MCF 10A (cell line): Measurements from ENCODE around the gene ABHD10. TPM values are rescaled to one million over a fixed set of nuclear protein-coding genes. Genes with fewer than 3 reads are reported as not detected.

ENCODE experiments used
- BruUV-seq: library from RNA; stranded (reverse); fragments of 400-500 nt; replicated peaks from 2 replicates; lab custom pipeline; 2021; lab: Mats Ljungman, UMichigan
- CTCF ChIA-PET: fragments of 300-600 bp; sonication (Branson Sonifier 250); formaldehyde crosslinking; extraction: SDS; loops from one replicate; lab custom pipeline; 2021; ENCODE audit warnings: antibody characterized with exemption, inconsistent platforms; lab: Yijun Ruan, JAX
- POLR2A ChIA-PET: fragments of 300-600, 350-650 bp; sonication (Branson Sonifier 250); formaldehyde crosslinking; extraction: SDS; loops from one replicate; lab custom pipeline; 2020; ENCODE audit warnings: antibody characterized with exemption, inconsistent platforms; lab: Yijun Ruan, JAX
- DNase-seq: peaks from one replicate; pipeline ENCODE4 v3.0.0-alpha.2; 2018; ENCODE audit not compliant: unreplicated experiment
- H3K27ac Mint-ChIP-seq: one replicate; pipeline ENCODE4 v1.8.0; 2022; ENCODE audit warnings: mild to moderate bottlenecking, low read depth, mixed read lengths; ENCODE audit not compliant: unreplicated experiment
- H3K27me3 Mint-ChIP-seq: one replicate; pipeline ENCODE4 v1.8.0; 2022; ENCODE audit warnings: mixed read lengths; ENCODE audit not compliant: insufficient read depth, unreplicated experiment
- H3K36me3 Mint-ChIP-seq: one replicate; pipeline ENCODE4 v1.8.0; 2022; ENCODE audit warnings: mild to moderate bottlenecking, moderate library complexity, mixed read lengths; ENCODE audit not compliant: insufficient read depth, unreplicated experiment
- H3K4me1 Mint-ChIP-seq: one replicate; pipeline ENCODE4 v1.8.0; 2022; ENCODE audit warnings: mixed read lengths; ENCODE audit not compliant: insufficient read depth, unreplicated experiment
- H3K4me3 Mint-ChIP-seq: one replicate; pipeline ENCODE4 v1.8.0; 2022; ENCODE audit warnings: mild to moderate bottlenecking, moderate library complexity, mixed read lengths; ENCODE audit not compliant: unreplicated experiment
- H3K9me3 Mint-ChIP-seq: one replicate; pipeline ENCODE4 v1.8.0; 2022; ENCODE audit warnings: mixed read lengths; ENCODE audit not compliant: unreplicated experiment
- CTCF ChIP-seq: fragments of 200-600 bp; IDR thresholded peaks from one replicate; pipeline ENCODE4 v1.8.0; 2022; ENCODE audit warnings: antibody characterized with exemption, mild to moderate bottlenecking; ENCODE audit not compliant: unreplicated experiment
- intact Hi-C: fragments of 100-400 bp; cut with micrococcal nuclease; formaldehyde crosslinking; loops from 2 replicates; pipeline ENCODE4 v1.14.1; 2022
- total RNA-seq: library from RNA; stranded (reverse); gene quantifications from 2 replicates; pipeline ENCODE4 v1.2.3, GENCODE V29; 2022

ABHD10 gene
- total RNA-seq, 1 experiment from 2014 or later, result 34.1 TPM

- no peak for TF ChIP-seq CTCF
- Mint-ChIP-seq H3K36me3 (no peaks in the 10 kb centered on the region), H3K4me3 (no peak overlapping the region), H3K4me1 (peaks cover 9% of the 10 kb centered on the region), H3K27ac (no peak overlapping the region), H3K9me3 (no peaks in the 10 kb centered on the region), H3K27me3 (no peaks in the 10 kb centered on the region)
- BruUV-seq, result no TSS peak
- ChIA-PET POLR2A (interaction anchor here (1.1 to 1.6 kb wide), 2 partner anchors 13 to 25 kb away, joined by 3 to 6 read pairs; partner anchors contain the start of gene ABHD10), CTCF (interaction anchor here (0.6 to 7.0 kb wide), 4 partner anchors 9 to 307 kb away, joined by 3 to 43 read pairs (median 21); no protein-coding TSS in a partner anchor)
- intact Hi-C loops, result no loop called here
- DNase-seq, result no peak
These were observed 24.7 kb downstream of the ABHD10 start for GRCh38 chr3:112003321-112004080.

DNA sequence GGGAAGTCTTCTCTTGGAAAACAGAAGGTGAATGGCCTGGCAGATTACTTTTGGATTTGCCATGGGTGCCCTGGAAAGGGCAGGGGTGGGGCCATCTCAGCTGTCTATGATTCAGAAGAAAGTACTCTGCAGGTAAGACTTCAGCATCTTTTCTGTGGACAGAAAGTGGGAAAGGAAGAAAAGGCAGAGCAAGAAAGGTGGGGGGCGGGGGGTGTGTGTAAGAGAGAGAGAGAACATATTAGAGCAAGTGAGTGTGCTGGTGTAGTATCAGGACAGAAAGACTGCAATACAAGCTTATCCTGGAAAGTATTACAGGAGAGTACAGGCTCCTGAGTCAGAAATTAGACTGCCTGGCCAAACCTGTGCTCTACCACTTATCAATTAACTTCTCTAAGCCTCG, 25.4 kb downstream of the ABHD10 start:
- no TSS peak for BruUV-seq
- Mint-ChIP-seq H3K4me3 (no peak overlapping the region), H3K4me1 (peaks cover 9% of the 10 kb centered on the region), H3K27me3 (no peaks in the 10 kb centered on the region), H3K9me3 (no peaks in the 10 kb centered on the region), H3K27ac (no peak overlapping the region), H3K36me3 (no peaks in the 10 kb centered on the region)
- CTCF ChIA-PET, result interaction anchor here (0.6 to 7.0 kb wide), 5 partner anchors 9 to 307 kb away, joined by 3 to 43 read pairs (median 11); no protein-coding TSS in a partner anchor
- DNase-seq, result no peak
- intact Hi-C loops, result no loop called here
- no peak for TF ChIP-seq CTCF
- POLR2A ChIA-PET, result interaction anchor here (1.1 to 1.6 kb wide), 2 partner anchors 13 to 25 kb away, joined by 3 to 6 read pairs; partner anchors contain the start of gene ABHD10

DNA sequence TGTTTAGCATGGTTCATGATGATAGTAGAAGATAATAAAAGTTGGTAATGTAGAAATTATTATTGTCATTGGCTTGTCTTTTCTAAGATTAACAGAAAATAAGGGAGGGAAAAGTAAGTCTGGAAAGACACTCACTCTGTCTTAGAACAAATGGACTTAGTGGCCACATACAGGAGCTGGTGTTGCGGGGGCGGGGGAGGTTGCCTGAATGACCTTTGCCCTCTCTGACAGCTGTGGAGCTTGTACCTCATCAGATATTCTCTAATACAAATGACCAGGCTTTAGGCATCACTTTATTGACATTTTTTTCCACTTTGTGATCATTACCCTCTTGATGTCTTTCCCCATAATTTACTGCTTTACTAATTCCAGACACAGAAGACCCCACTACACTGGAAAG, 25.8 kb downstream of the ABHD10 start:
- Mint-ChIP-seq H3K4me3 (no peak overlapping the region), H3K36me3 (no peaks in the 10 kb centered on the region), H3K9me3 (no peaks in the 10 kb centered on the region), H3K27me3 (no peaks in the 10 kb centered on the region), H3K27ac (no peak overlapping the region), H3K4me1 (peaks cover 9% of the 10 kb centered on the region)
- BruUV-seq, result no TSS peak
- CTCF ChIA-PET, result interaction anchor here (1.0 to 7.0 kb wide), 2 partner anchors 8 to 15 kb away, joined by 4 to 43 read pairs; no protein-coding TSS in a partner anchor
- intact Hi-C loops, result no loop called here
- no peak for DNase-seq
- TF ChIP-seq CTCF, result no peak
- POLR2A ChIA-PET, result interaction anchor here (1.6 kb wide), 1 partner anchor 12 kb away, joined by 6 read pairs; no protein-coding TSS in a partner anchor

DNA sequence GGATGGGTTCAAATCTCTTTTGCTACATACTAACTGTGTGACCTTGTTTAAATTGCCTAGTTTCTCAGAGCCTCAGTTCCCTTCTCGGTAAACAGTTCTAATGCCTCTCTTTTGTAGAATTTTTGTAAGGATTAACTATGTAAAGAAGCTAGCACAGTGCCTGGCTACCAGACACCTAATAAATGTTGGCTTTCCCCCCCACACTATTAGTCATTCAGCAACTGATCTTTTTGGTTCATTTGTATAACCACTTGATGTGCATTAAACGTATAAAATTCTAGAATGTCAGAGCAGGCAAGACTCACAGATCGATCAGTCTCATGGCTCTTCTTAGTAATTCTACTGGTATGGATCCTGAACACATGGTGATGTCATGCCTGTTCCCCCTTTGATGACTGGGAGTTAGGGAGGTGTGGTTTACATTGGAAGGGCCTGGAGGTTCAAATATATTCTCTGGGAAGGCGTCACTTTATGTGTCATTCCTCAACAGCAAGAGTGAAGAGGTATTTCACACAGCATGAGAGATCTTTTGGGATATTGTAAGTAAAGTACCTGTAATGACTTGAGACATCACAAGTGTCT, 26.4 kb downstream of the ABHD10 start:
- CTCF ChIA-PET, result interaction anchor here (0.6 to 7.0 kb wide), 3 partner anchors 8 to 16 kb away, joined by 4 to 43 read pairs (median 4); no protein-coding TSS in a partner anchor
- H3K27me3 Mint-ChIP-seq, result no peaks in the 10 kb centered on the region
- peaks cover 9% of the 10 kb centered on the region for H3K4me1 Mint-ChIP-seq
- H3K9me3 Mint-ChIP-seq, result no peaks in the 10 kb centered on the region
- BruUV-seq, result no TSS peak
- no peak for DNase-seq
- no peaks in the 10 kb centered on the region for H3K36me3 Mint-ChIP-seq
- H3K4me3 Mint-ChIP-seq, result no peak overlapping the region
- no peak overlapping the region for H3K27ac Mint-ChIP-seq
- intact Hi-C loops, result no loop called here
- no peak for TF ChIP-seq CTCF
- POLR2A ChIA-PET, result interaction anchor here (0.6 kb wide), 1 partner anchor 12 kb away, joined by 3 read pairs; no protein-coding TSS in a partner anchor
